ENCODE measurements around the gene MEN1. TPM values are rescaled to one million over a fixed set of nuclear protein-coding genes. Genes with fewer than 3 reads are reported as not detected.

MEN1 gene
- total and polyA plus RNA-seq, 2 of the 13 experiments (the other 11 are each of a cell fraction or from before 2014, with no cell fraction given), result 20.5 to 27.3 TPM

- TF ChIP-seq HNF1A (IDR thresholded peaks at IDR 0.05; ENCODE audit: low read depth), result peak; percentile 44; the same call in 1 of the 2 replicates
- TF ChIP-seq HNF1A (CRISPR knock-in tag; IDR thresholded peaks at IDR 0.05; ENCODE audit: borderline replicate concordance), result no peak
- TF ChIP-seq FOXK1 (CRISPR knock-in tag; IDR thresholded peaks at IDR 0.05; ENCODE audit: borderline replicate concordance, low read depth), result peak; percentile 23; the same call in 1 of the 2 replicates
- no peak for TF ChIP-seq ZNF839 (CRISPR knock-in tag; IDR thresholded peaks at IDR 0.05; ENCODE audit: borderline replicate concordance)
- TF ChIP-seq IKZF5 (CRISPR knock-in tag; IDR thresholded peaks at IDR 0.05), result peak; percentile 40; the same call in 1 of the 2 replicates
- peak; percentile 89 for TF ChIP-seq HIVEP1 (CRISPR knock-in tag; IDR thresholded peaks at IDR 0.05)
- TF ChIP-seq GTF3A (CRISPR knock-in tag; conservative IDR thresholded peaks at IDR 0.05), result no peak
- 0 out of 2 replicates have a peak, but pooled peaks have one; percentile 45 for TF ChIP-seq HNF1B (CRISPR knock-in tag; IDR thresholded peaks at IDR 0.05)
- TF ChIP-seq MATR3 (CRISPR knock-in tag; IDR thresholded peaks at IDR 0.05), result no peak
- TF ChIP-seq MEIS1 (CRISPR knock-in tag; IDR thresholded peaks at IDR 0.05; ENCODE audit: borderline replicate concordance), result no peak
- TF ChIP-seq PHF21A (CRISPR knock-in tag; IDR thresholded peaks at IDR 0.05), result no peak
- peak; percentile 71 for TF ChIP-seq PTBP1 (IDR thresholded peaks at IDR 0.05; ENCODE audit: low read depth, low read length, poor library complexity, severe bottlenecking)
- TF ChIP-seq USF2 (IDR thresholded peaks at IDR 0.05; ENCODE audit: low read depth, low read length), result no peak
- TF ChIP-seq USF2 (CRISPR knock-in tag; IDR thresholded peaks at IDR 0.05; ENCODE audit: borderline replicate concordance), result no peak
- TF ChIP-seq HOXD1 (CRISPR knock-in tag; IDR thresholded peaks at IDR 0.05), result no peak
- TF ChIP-seq BCL6 (CRISPR knock-in tag; IDR thresholded peaks at IDR 0.05), result no peak; the same call in 1 of the 2 replicates
These were observed 44.5 kb upstream of the MEN1 start (continued) for GRCh38 chr11:64854534-64855502.

All from HepG2 (cell line).